GM19351 (cell line): ENCODE results near the gene ANP32E.
A peak's percentile ranks its signal among the peaks of the same experiment; 100 is the strongest.
"Not testable (repeated sequence)": the region's sequence is repeated elsewhere in the genome, so short reads cannot be mapped to it uniquely, and the experiment has no call there.

Source experiments
- ATAC-seq: cut with Tn5 transposase; IDR thresholded peaks from one replicate; pipeline ENCODE4 v1.9.1; 2021; ENCODE audit warnings: mild to moderate bottlenecking, moderate library complexity; ENCODE audit not compliant: unreplicated experiment

The ANP32E gene

GRCh38 chr1:150257624-150258585 lies 22.0 kb upstream of the ANP32E start, which contains the start of gene CA14:
Gene CA14, plus strand, starts transcription at chr1:150257774. Its CDS starts 355 bp downstream, at chr1:150258129.
- no peak for ATAC-seq

- ATAC-seq: no peak
Observed at GRCh38 chr1:150256554-150257341, 20.8 kb upstream of the ANP32E start.

- ATAC-seq: no peak
Observed at GRCh38 chr1:150256198-150256553, 20.3 kb upstream of the ANP32E start.

GRCh38 chr1:150249936-150250335 lies 14.0 kb upstream of the ANP32E start:
- no peak for ATAC-seq

GRCh38 chr1:150243003-150243402 lies 7.1 kb upstream of the ANP32E start:
- ATAC-seq: no peak

- ATAC-seq: no peak
Observed at GRCh38 chr1:150237746-150238145, 1.8 kb upstream of the ANP32E start.

- not testable (repeated sequence) for ATAC-seq
Observed at GRCh38 chr1:150237176-150237575, 1.3 kb upstream of the ANP32E start.

- ATAC-seq: no peak
Observed at GRCh38 chr1:150236614-150237100, 745 bp upstream of the ANP32E start.

GRCh38 chr1:150235294-150235851 lies 539 bp downstream of the ANP32E start:
- ATAC-seq: no peak

- peak; percentile 42 for ATAC-seq
Observed at GRCh38 chr1:150234566-150235293, 1.2 kb downstream of the ANP32E start.

- ATAC-seq: no peak
Observed at GRCh38 chr1:150234309-150234565, 1.7 kb downstream of the ANP32E start.

GRCh38 chr1:150233359-150234308 lies 2.3 kb downstream of the ANP32E start:
- no peak for ATAC-seq

GRCh38 chr1:150232921-150233320 lies 3.0 kb downstream of the ANP32E start:
- ATAC-seq: not testable (repeated sequence)

- ATAC-seq: not testable (repeated sequence)
Observed at GRCh38 chr1:150228246-150228645, 7.7 kb downstream of the ANP32E start.

GRCh38 chr1:150227228-150227627 lies 8.7 kb downstream of the ANP32E start:
- no peak for ATAC-seq

GRCh38 chr1:150226486-150226885 lies 9.4 kb downstream of the ANP32E start:
- ATAC-seq: no peak

- ATAC-seq: no peak
Observed at GRCh38 chr1:150225546-150225945, 10.4 kb downstream of the ANP32E start.

GRCh38 chr1:150224983-150225382 lies 10.9 kb downstream of the ANP32E start:
- no peak for ATAC-seq

GRCh38 chr1:150221552-150221951 lies 14.4 kb downstream of the ANP32E start:
- ATAC-seq: no peak

GRCh38 chr1:150215855-150216254 lies 20.1 kb downstream of the ANP32E start:
- ATAC-seq: not testable (repeated sequence)
